Liver (tissue), 9 donors: Measurements from ENCODE around the gene ABCA1. TPM values are rescaled to one million over a fixed set of nuclear protein-coding genes. Genes with fewer than 3 reads are reported as not detected.

Experiments used
- DNase-seq: peaks from one replicate; pipeline ENCODE4 v3.0.0-alpha.2; 2017; ENCODE audit warnings: low spot score
- H3K27ac ChIP-seq, 2 donors: one replicate each; pipeline ENCODE4 v1.7.0; 2013; ENCODE audit warnings: inconsistent platforms in 2 of 2, low read length in 2 of 2, control low read depth in 1 of 2, low read depth in 1 of 2, mild to moderate bottlenecking in 1 of 2
- H3K27me3 ChIP-seq, 4 donors: one replicate each; pipeline versions ENCODE4 v1.6.1 to v1.7.0; 2013; ENCODE audit warnings: low read length in 3 of 4, inconsistent platforms in 1 of 4, mild to moderate bottlenecking in 1 of 4, moderate library complexity in 1 of 4; ENCODE audit not compliant: control insufficient read depth in 4 of 4, insufficient read depth in 4 of 4
- H3K36me3 ChIP-seq, 4 donors: one replicate each; pipeline versions ENCODE4 v1.6.1 to v1.7.0; 2013; ENCODE audit warnings: low read length in 3 of 4, mild to moderate bottlenecking in 3 of 4, low read depth in 1 of 4, moderate library complexity in 1 of 4; ENCODE audit not compliant: control insufficient read depth in 4 of 4, insufficient read depth in 3 of 4
- H3K4me1 ChIP-seq, 4 donors: one replicate each; pipeline versions ENCODE4 v1.6.1 to v1.7.0; 2013; ENCODE audit warnings: low read length in 3 of 4, mild to moderate bottlenecking in 3 of 4, moderate library complexity in 1 of 4; ENCODE audit not compliant: control insufficient read depth in 4 of 4, insufficient read depth in 4 of 4
- H3K4me3 ChIP-seq, 3 donors: one replicate each; pipeline versions ENCODE4 v1.6.1 to v1.7.0; 2013; ENCODE audit warnings: low read length in 3 of 3, control low read depth in 1 of 3, low read depth in 1 of 3, mild to moderate bottlenecking in 1 of 3
- H3K9ac ChIP-seq, 2 donors: one replicate each; pipeline ENCODE4 v1.7.0; 2013; ENCODE audit warnings: low read length in 2 of 2, mild to moderate bottlenecking in 2 of 2, moderate library complexity in 2 of 2, control low read depth in 1 of 2, low read depth in 1 of 2
- H3K9me3 ChIP-seq, 4 donors: one replicate each; pipeline versions ENCODE4 v1.6.1 to v1.7.0; 2013; ENCODE audit warnings: low read length in 3 of 4; ENCODE audit not compliant: control insufficient read depth in 4 of 4
- ATF3 ChIP-seq: IDR thresholded peaks from 2 replicates; pipeline ENCODE4 v1.6.1; 2016; ENCODE audit warnings: antibody characterized with exemption
- EGR1 ChIP-seq, 2 donors: IDR thresholded peaks; 2 replicates each; pipeline ENCODE4 v1.6.1; 2016 to 2018; ENCODE audit warnings: antibody characterized with exemption in 2 of 2, low read depth in 2 of 2
- FOXA1 ChIP-seq: IDR thresholded peaks from 2 replicates; pipeline ENCODE4 v1.6.1; 2016; ENCODE audit warnings: antibody characterized with exemption
- FOXA2 ChIP-seq: IDR thresholded peaks from 2 replicates; pipeline ENCODE4 v1.6.1; 2016; ENCODE audit warnings: antibody characterized with exemption
- GABPA ChIP-seq, 2 donors: IDR thresholded peaks in 1 of 2; conservative IDR thresholded peaks in 1 of 2; 2 replicates each; pipeline ENCODE4 v1.6.1; 2016; ENCODE audit warnings: antibody characterized with exemption in 2 of 2, mild to moderate bottlenecking in 1 of 2, moderate library complexity in 1 of 2
- HNF4A ChIP-seq, 2 donors: conservative IDR thresholded peaks; 2 replicates each; pipeline ENCODE4 v1.6.1; 2016; ENCODE audit warnings: antibody characterized with exemption in 2 of 2, mild to moderate bottlenecking in 2 of 2
- JUND ChIP-seq, 2 donors: IDR thresholded peaks; 2 replicates each; pipeline ENCODE4 v1.6.1; 2016; ENCODE audit warnings: antibody characterized with exemption in 2 of 2
- MAX ChIP-seq: IDR thresholded peaks from 2 replicates; pipeline ENCODE4 v1.6.1; 2016; ENCODE audit warnings: antibody characterized with exemption
- NR2F2 ChIP-seq: IDR thresholded peaks from 2 replicates; pipeline ENCODE4 v1.6.1; 2016; ENCODE audit warnings: antibody characterized with exemption
- RAD21 ChIP-seq, 2 donors: IDR thresholded peaks; 2 replicates each; pipeline ENCODE4 v1.6.1; 2016; ENCODE audit warnings: antibody characterized with exemption in 2 of 2, mild to moderate bottlenecking in 2 of 2
- REST ChIP-seq: IDR thresholded peaks from 2 replicates; pipeline ENCODE4 v1.6.1; 2016; ENCODE audit warnings: antibody characterized with exemption, mild to moderate bottlenecking
- RXRA ChIP-seq, 2 donors: IDR thresholded peaks; 2 replicates each; pipeline ENCODE4 v1.6.1; 2017 to 2018; ENCODE audit warnings: antibody characterized with exemption in 2 of 2, mild to moderate bottlenecking in 1 of 2
- TAF1 ChIP-seq: conservative IDR thresholded peaks from 2 replicates; pipeline ENCODE4 v1.6.1; 2016; ENCODE audit warnings: antibody characterized with exemption, mild to moderate bottlenecking
- YY1 ChIP-seq: IDR thresholded peaks from 2 replicates; pipeline ENCODE4 v1.6.1; 2016; ENCODE audit warnings: antibody characterized with exemption, mild to moderate bottlenecking
- ZBTB33 ChIP-seq: IDR thresholded peaks from 2 replicates; pipeline ENCODE4 v1.6.1; 2016; ENCODE audit warnings: antibody characterized with exemption
- WGBS: extraction: QIAGEN DNeasy Blood & Tissue Kit; methylation state at CpG from one replicate; pipeline ENCODE4 v1.1.7; 2013; 5-methylcytosine and 5-hydroxymethylcytosine counted together
- polyA plus RNA-seq, 2 donors: library from polyadenylated mRNA; stranded (reverse) in 1 of 2; unstranded in 1 of 2; fragments of 200-250 nt in 1 of 2; fragments of >200 nt in 1 of 2; fragmentation: Nextera tagmentation in 1 of 2; extraction: Ambion mirVana in 1 of 2; gene quantifications; one replicate each; pipeline versions ENCODE4 v1.2.1 to v1.2.3, GENCODE V29; 2013 to 2015
- total RNA-seq, 2 donors: library from RNA; depleted of rRNA; stranded (reverse); fragments of >200 nt; gene quantifications; one replicate each; pipeline ENCODE4 v1.2.3, GENCODE V29; 2014
- donor health status: healthy.
- donor health status: healthy.
- donor health status: healthy.
- donor health status: healthy.
- donor health status: healthy.

ABCA1 gene
- total and polyA plus RNA-seq, 4 donors, result 15.4 to 223 (median 62.9) TPM

- peak overlapping the region; percentile 82 to 96 (median 84) for H3K4me3 ChIP-seq
- no peaks in the 10 kb centered on the region for H3K36me3 ChIP-seq
- TF ChIP-seq FOXA1 (no peak), TAF1 (no peak), HNF4A (conservative IDR thresholded peaks at IDR 0.05) (peak in 1 of 2 donors; percentile 9), RAD21 (IDR thresholded peaks at IDR 0.05) (no peak), EGR1 (IDR thresholded peaks at IDR 0.05; ENCODE audit: low read depth in 2 of 2) (no peak), GABPA (IDR thresholded peaks at IDR 0.05 in 1 of 2, conservative IDR thresholded peaks at IDR 0.05 in 1 of 2) (no peak), ZBTB33 (no peak), YY1 (peak; percentile 9), NR2F2 (no peak)
- peaks cover 6 to 28% (median 17%) of the 10 kb centered on the region in 4 donors for H3K4me1 ChIP-seq
- DNase-seq, result peak; percentile 49
- no peaks in the 10 kb centered on the region for H3K27me3 ChIP-seq
- peak overlapping the region; percentile 40 to 96 for H3K9ac ChIP-seq
- H3K27ac ChIP-seq, result peak overlapping the region; percentile 90 to 91
- no peaks in the 10 kb centered on the region for H3K9me3 ChIP-seq
- WGBS, result under 1% methylated on average over 44 of the region's 44 CpGs
These were observed 591 bp downstream of the ABCA1 start for GRCh38 chr9:104927216-104927911.

GRCh38 chr9:104923740-104924139 lies 4.2 kb downstream of the ABCA1 start:
- no peak overlapping the region for H3K27ac ChIP-seq

More at GRCh38 chr9:104923740-104924139, 4.2 kb downstream of the ABCA1 start:
- Histone ChIP-seq H3K36me3 (peaks cover 0 to 2% (median 0%) of the 10 kb centered on the region in 4 donors), H3K9me3 (no peaks in the 10 kb centered on the region), H3K9ac (no peak overlapping the region), H3K27me3 (no peaks in the 10 kb centered on the region), H3K4me3 (no peak overlapping the region), H3K4me1 (peaks cover 8 to 55% (median 33%) of the 10 kb centered on the region in 4 donors)
- 69% methylated on average over 4 of the region's 4 CpGs for WGBS
- DNase-seq, result no peak
- TF ChIP-seq FOXA1, result no peak
- no peak for TF ChIP-seq EGR1 (IDR thresholded peaks at IDR 0.05; ENCODE audit: low read depth in 2 of 2)
- TF ChIP-seq JUND (IDR thresholded peaks at IDR 0.05), result no peak
- no peak for TF ChIP-seq NR2F2
- TF ChIP-seq ZBTB33, result no peak
- no peak for TF ChIP-seq FOXA2
- no peak for TF ChIP-seq MAX
- TF ChIP-seq RAD21 (IDR thresholded peaks at IDR 0.05), result no peak
- no peak for TF ChIP-seq RXRA (IDR thresholded peaks at IDR 0.05)
- TF ChIP-seq REST, result no peak
- TF ChIP-seq ATF3, result no peak
- TF ChIP-seq YY1, result no peak
- TF ChIP-seq HNF4A (conservative IDR thresholded peaks at IDR 0.05), result no peak
